Liver (tissue), 3 donors: Measurements from ENCODE around the gene ALDH1B1.

Experiments
- ATF3 ChIP-seq: IDR thresholded peaks from 2 replicates; pipeline ENCODE4 v1.6.1; 2016; ENCODE audit warnings: antibody characterized with exemption
- CTCF ChIP-seq: fragments of 150-350 bp; IDR thresholded peaks from 2 replicates; pipeline ENCODE4 v1.5.1; 2017; ENCODE audit warnings: improper control_type of control experiment, low read depth, low read length; ENCODE audit not compliant: missing input control
- EGR1 ChIP-seq, 2 donors: IDR thresholded peaks; 2 replicates each; pipeline ENCODE4 v1.6.1; 2016 to 2018; ENCODE audit warnings: antibody characterized with exemption in 2 of 2, low read depth in 2 of 2
- FOXA2 ChIP-seq: IDR thresholded peaks from 2 replicates; pipeline ENCODE4 v1.6.1; 2016; ENCODE audit warnings: antibody characterized with exemption
- GABPA ChIP-seq, 2 donors: IDR thresholded peaks in 1 of 2; conservative IDR thresholded peaks in 1 of 2; 2 replicates each; pipeline ENCODE4 v1.6.1; 2016; ENCODE audit warnings: antibody characterized with exemption in 2 of 2, mild to moderate bottlenecking in 1 of 2, moderate library complexity in 1 of 2
- HNF4A ChIP-seq, 2 donors: conservative IDR thresholded peaks; 2 replicates each; pipeline ENCODE4 v1.6.1; 2016; ENCODE audit warnings: antibody characterized with exemption in 2 of 2, mild to moderate bottlenecking in 2 of 2
- HNF4G ChIP-seq: IDR thresholded peaks from 2 replicates; pipeline ENCODE4 v1.6.1; 2016; ENCODE audit warnings: antibody characterized with exemption
- NR2F2 ChIP-seq: IDR thresholded peaks from 2 replicates; pipeline ENCODE4 v1.6.1; 2016; ENCODE audit warnings: antibody characterized with exemption
- RAD21 ChIP-seq, 2 donors: IDR thresholded peaks; 2 replicates each; pipeline ENCODE4 v1.6.1; 2016; ENCODE audit warnings: antibody characterized with exemption in 2 of 2, mild to moderate bottlenecking in 2 of 2
- RXRA ChIP-seq, 2 donors: IDR thresholded peaks; 2 replicates each; pipeline ENCODE4 v1.6.1; 2017 to 2018; ENCODE audit warnings: antibody characterized with exemption in 2 of 2, mild to moderate bottlenecking in 1 of 2
- SP1 ChIP-seq: IDR thresholded peaks from 2 replicates; pipeline ENCODE4 v1.6.1; 2018; ENCODE audit warnings: antibody characterized with exemption, mild to moderate bottlenecking
- TAF1 ChIP-seq: conservative IDR thresholded peaks from 2 replicates; pipeline ENCODE4 v1.6.1; 2016; ENCODE audit warnings: antibody characterized with exemption, mild to moderate bottlenecking
- YY1 ChIP-seq: IDR thresholded peaks from 2 replicates; pipeline ENCODE4 v1.6.1; 2016; ENCODE audit warnings: antibody characterized with exemption, mild to moderate bottlenecking
- donor health status: healthy.
- donor health status: healthy.

- no peak for TF ChIP-seq RAD21 (IDR thresholded peaks at IDR 0.05)
- no peak for TF ChIP-seq CTCF
- TF ChIP-seq TAF1, result no peak
- no peak for TF ChIP-seq HNF4G
- TF ChIP-seq SP1, result no peak
- no peak for TF ChIP-seq FOXA2
- TF ChIP-seq NR2F2, result no peak
- TF ChIP-seq YY1, result no peak
- no peak for TF ChIP-seq ATF3
- TF ChIP-seq GABPA (IDR thresholded peaks at IDR 0.05 in 1 of 2, conservative IDR thresholded peaks at IDR 0.05 in 1 of 2), result no peak
- TF ChIP-seq HNF4A (conservative IDR thresholded peaks at IDR 0.05), result no peak
- TF ChIP-seq EGR1 (IDR thresholded peaks at IDR 0.05; ENCODE audit: low read depth in 2 of 2), result no peak
- TF ChIP-seq RXRA (IDR thresholded peaks at IDR 0.05), result no peak
Measured at GRCh38 chr9:38356851-38357250, 35.7 kb upstream of the ALDH1B1 start.
